HG03103 (cell line): ENCODE measurements around the gene RNF13.
"Not testable (repeated sequence)": the region's sequence is repeated elsewhere in the genome, so short reads cannot be mapped to it uniquely, and the experiment has no call there.

ENCODE experiments used
- ATAC-seq: cut with Tn5 transposase; IDR thresholded peaks from one replicate; pipeline ENCODE4 v1.9.1; 2021; ENCODE audit warnings: low read depth; ENCODE audit not compliant: unreplicated experiment

RNF13 gene

GRCh38 chr3:149943966-149944365 lies 131.0 kb downstream of the RNF13 start:
- ATAC-seq: not testable (repeated sequence)

- no peak for ATAC-seq
Measured at GRCh38 chr3:149947231-149947630, 134.2 kb downstream of the RNF13 start.

- no peak for ATAC-seq
Measured at GRCh38 chr3:149949181-149949580, 136.2 kb downstream of the RNF13 start.

DNA sequence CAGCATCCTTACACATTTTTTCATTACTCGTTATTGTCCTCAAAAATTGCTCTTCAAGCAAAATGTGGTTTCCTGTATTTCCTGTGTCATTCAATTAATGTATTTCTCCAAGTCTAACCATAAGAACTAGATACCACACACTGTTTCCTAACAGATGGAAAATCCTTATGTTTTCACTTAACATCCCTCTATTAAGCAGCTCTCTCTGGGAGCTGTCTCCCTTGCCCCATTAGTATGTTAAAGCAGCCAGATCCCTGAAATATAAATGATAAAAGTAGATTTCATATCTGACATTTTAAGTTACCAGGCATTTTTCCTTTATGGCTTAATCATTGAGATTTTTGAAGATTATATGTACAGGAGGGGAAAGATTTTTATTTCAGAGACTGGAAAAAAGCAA lies 141.8 kb downstream of the RNF13 start:
- no peak for ATAC-seq

GRCh38 chr3:149955449-149955848 lies 142.4 kb downstream of the RNF13 start:
- no peak for ATAC-seq

GRCh38 chr3:149957361-149958125 lies 144.5 kb downstream of the RNF13 start:
- no peak for ATAC-seq

DNA sequence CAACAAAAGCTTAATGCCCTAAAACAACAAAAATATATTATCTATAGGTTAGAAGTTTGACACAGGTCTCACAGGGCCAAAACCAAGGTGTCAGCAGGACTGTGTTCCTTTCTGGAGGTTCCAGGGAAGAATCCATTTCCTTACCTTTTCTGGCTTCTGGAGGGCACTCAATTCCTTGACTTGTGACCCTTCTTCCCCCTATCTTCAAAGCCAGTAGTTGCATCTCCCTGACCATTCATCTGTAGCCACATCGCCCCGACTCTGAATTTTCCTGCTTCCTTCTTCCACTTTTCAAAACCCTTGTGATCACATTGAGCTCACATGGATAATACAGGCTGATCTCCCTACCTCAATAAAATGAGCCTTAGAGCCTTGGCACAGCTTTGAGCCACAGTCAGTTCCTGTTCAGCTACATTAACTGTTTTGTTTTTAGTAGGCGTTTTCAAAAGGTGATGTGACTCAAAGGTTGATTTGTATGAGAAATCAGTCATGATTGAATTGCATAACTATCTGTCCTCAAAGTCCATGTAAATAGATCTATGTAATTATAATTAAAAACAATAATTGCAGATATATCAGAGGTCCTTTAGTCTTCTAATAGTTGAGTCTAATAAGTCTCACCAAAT lies 145.3 kb downstream of the RNF13 start:
- no peak for ATAC-seq

GRCh38 chr3:149959443-149959842 lies 146.4 kb downstream of the RNF13 start:
- ATAC-seq: no peak

GRCh38 chr3:149963485-149963884 lies 150.5 kb downstream of the RNF13 start:
- ATAC-seq: no peak

DNA sequence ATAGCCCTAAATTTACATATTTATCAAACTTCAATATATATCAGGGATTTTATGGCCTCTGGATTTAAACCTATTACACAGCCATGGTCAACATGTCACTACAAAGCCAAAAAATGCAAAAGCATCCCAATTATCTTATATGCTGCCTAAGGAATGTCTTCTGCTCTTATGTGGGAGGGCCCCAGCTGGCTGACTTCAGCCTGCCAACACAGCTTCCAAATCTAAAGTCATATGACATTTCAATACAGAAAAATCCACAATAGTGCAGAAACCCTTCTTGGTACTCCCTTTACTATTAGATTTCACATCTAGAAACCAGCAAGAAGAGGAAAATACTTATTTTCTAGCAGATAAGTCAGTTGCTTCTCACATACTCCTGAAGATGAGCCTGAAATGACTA lies 151.3 kb downstream of the RNF13 start:
- no peak for ATAC-seq

GRCh38 chr3:149965278-149965677 lies 152.3 kb downstream of the RNF13 start:
- no peak for ATAC-seq

DNA sequence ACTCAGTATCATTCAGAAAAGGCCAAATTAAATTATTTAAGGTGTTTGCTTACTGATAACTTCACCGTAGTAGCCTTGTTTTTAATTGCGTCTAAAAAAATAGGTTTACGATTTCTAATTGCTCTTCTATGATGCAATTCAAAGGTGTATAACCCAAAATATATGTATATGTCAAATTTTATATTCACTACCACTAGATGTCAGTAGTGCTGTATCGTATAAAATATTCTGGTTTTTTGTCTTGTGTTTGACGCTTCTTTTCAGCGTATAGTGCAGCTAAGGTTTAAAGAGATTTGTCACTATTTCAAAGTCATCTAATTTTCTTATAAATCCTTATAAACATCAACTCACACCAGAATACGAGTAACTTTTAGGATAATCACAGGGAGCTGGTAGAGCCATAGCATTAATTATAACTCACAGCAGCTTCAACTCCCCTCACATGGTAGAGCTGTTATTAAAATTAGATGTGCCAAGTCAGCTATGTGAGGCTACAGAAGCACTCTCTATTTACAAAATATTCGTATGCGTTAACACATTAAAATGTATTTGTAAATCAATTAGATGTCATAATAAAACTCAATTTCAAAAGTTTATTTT lies 154.2 kb downstream of the RNF13 start:
- ATAC-seq: no peak

GRCh38 chr3:149968216-149968615 lies 155.2 kb downstream of the RNF13 start:
- ATAC-seq: no peak

DNA sequence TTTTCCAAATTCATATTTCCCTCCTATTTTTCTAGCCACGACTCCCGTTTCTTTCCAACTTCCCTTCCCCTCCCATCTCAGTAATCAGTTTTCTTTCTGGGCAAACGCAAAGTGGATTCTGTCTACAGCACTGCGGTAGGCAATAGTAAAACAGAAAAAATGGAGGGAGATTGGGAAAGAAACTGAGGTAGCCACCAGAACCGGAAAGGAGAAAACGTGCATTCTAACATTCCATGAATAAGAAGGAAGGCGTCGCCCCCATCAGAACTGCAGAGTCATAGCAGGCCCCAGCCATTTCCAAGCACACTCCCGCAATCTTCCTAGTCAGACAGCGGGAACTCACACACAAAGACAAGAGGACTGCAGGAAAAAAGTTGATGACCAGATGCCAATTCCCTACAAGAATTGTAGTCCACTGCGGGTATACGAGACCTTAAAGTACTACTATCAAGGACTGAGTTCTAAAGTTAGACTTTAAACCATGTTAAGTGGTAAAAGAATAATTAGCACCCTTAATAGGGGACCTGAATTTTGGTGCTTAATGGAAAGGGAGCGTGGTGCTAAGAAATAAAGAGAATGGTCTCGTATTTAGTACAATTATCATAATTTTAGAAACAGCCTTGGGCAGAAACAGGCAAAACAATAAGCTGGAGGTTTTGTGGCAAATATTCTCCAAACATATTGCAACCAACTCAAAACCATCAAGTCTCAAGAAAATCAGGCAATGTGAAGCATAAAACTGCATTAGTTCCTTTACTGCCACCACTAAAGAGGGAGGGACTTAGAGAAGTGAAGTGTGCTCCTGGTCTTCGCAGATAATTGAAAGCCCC lies 156.3 kb downstream of the RNF13 start:
- ATAC-seq: no peak

- peak; percentile 51 for ATAC-seq
Measured at GRCh38 chr3:149969940-149970715, 157.1 kb downstream of the RNF13 start.

DNA sequence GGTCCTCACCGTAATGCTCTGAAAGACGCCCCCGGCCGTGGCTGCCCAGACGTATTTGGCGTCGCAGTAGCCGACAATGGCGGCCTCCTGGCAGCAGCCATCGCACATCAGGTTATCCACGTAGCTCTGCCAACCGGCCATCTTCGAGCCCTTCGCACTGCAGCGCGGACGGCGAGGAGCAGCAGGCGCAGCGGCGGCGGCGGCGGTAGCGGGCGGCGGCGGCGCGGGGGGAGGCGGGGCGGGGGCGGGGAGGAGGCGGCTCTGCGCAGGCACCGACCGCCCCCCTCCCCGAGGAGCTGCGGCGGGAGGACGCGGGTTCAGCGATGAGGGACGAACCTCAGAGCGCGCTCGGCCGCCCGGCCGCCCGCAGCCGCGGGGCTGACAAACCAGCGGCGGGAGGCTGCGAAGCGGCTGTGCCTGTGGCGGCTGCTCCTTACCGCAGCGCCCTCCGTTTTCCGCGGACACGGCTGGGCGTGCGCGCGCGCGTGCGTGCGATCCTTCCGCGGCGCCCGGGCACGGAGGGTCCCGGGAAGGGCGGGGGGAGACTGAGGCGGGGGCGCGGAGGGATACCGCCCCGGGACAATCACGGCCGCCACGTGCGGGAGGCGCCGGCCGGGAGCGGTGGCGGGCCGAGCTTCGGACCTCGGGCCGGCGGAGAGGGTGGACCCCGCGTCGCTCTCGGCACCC lies 157.8 kb downstream of the RNF13 start, which contains the start of gene PFN2:
Gene PFN2 (minus strand): TSS at position 180 of the 687 bp plus-strand sequence. CDS start 39 bp downstream, at position 141.
- ATAC-seq: peak; percentile 34

- peak; percentile 11 for ATAC-seq
Measured at GRCh38 chr3:149971403-149972075, 158.5 kb downstream of the RNF13 start.

DNA sequence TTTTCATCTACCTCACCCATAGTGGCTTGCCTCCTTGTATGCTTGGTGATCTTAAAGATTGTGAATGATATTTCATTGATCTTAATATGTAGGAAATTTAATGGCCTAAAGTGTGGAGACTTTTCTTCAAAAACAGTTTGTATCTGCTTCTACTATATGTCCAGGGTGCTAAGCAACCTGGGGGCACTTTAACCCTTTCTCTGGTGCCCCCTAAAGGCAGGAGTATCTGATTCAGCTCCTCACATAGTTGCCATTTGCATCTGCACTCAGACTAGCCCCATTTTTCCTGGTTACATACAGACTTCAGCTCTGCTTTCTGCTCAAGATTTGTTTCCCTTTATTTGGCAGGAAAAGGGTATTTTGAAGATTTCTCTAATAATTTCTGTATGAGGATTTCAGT lies 162.9 kb downstream of the RNF13 start:
- ATAC-seq: no peak

- no peak for ATAC-seq
Measured at GRCh38 chr3:149977386-149977785, 164.4 kb downstream of the RNF13 start.
